GM18870 (cell line): ENCODE measurements around the gene FAM210B.
"Not testable (repeated sequence)": the region's sequence is repeated elsewhere in the genome, so short reads cannot be mapped to it uniquely, and the experiment has no call there.

ENCODE experiments used
- ATAC-seq: cut with Tn5 transposase; IDR thresholded peaks from one replicate; pipeline ENCODE4 v1.9.1; 2021; ENCODE audit warnings: moderate library complexity; ENCODE audit not compliant: unreplicated experiment

FAM210B gene

GRCh38 chr20:56391596-56392131 lies 32.9 kb downstream of the FAM210B start:
- ATAC-seq, result peak; percentile 15

GRCh38 chr20:56392132-56392880 lies 33.5 kb downstream of the FAM210B start, which contains the start of the genes AURKA and CSTF1:
TSS of gene AURKA (minus strand) at chr20:56392215. CDS start at chr20:56388197, 4,018 bp downstream.
TSS of gene CSTF1 (plus strand) at chr20:56392645. CDS start at chr20:56395553, 2,908 bp downstream.
- ATAC-seq, result peak; percentile 96

GRCh38 chr20:56392881-56393482 lies 34.2 kb downstream of the FAM210B start:
- no peak for ATAC-seq

- no peak for ATAC-seq
These were observed 34.9 kb downstream of the FAM210B start for GRCh38 chr20:56393653-56394052.

- ATAC-seq, result no peak
These were observed 36.4 kb downstream of the FAM210B start for GRCh38 chr20:56395166-56395565.

GRCh38 chr20:56400001-56400640 lies 41.3 kb downstream of the FAM210B start:
- ATAC-seq, result no peak

- no peak for ATAC-seq
These were observed 44.7 kb downstream of the FAM210B start for GRCh38 chr20:56403465-56403864.

- not testable (repeated sequence) for ATAC-seq
These were observed 46.6 kb downstream of the FAM210B start for GRCh38 chr20:56405356-56405755.

GRCh38 chr20:56406910-56407309 lies 48.1 kb downstream of the FAM210B start:
- ATAC-seq, result no peak

- ATAC-seq, result no peak
These were observed 50.7 kb downstream of the FAM210B start for GRCh38 chr20:56409521-56409920.

GRCh38 chr20:56409956-56410355 lies 51.2 kb downstream of the FAM210B start:
- no peak for ATAC-seq

GRCh38 chr20:56411287-56411686 lies 52.5 kb downstream of the FAM210B start:
- not testable (repeated sequence) for ATAC-seq

- peak; percentile 50 for ATAC-seq
These were observed 53.1 kb downstream of the FAM210B start, which contains the start of gene CASS4 for GRCh38 chr20:56411759-56412472. TSS of gene CASS4 (plus strand) at chr20:56412260. CDS start at chr20:56412459, 199 bp downstream.

GRCh38 chr20:56412473-56412790 lies 53.7 kb downstream of the FAM210B start:
- ATAC-seq, result no peak

- no peak for ATAC-seq
These were observed 54.2 kb downstream of the FAM210B start for GRCh38 chr20:56412949-56413348.

- ATAC-seq, result no peak
These were observed 56.3 kb downstream of the FAM210B start for GRCh38 chr20:56414842-56415765.

GRCh38 chr20:56417402-56417801 lies 58.6 kb downstream of the FAM210B start:
- no peak for ATAC-seq

- no peak for ATAC-seq
These were observed 59.1 kb downstream of the FAM210B start for GRCh38 chr20:56417911-56418310.
